B cell (primary cell): Measurements from ENCODE around the gene CACNA1G. TPM values are rescaled to one million over a fixed set of nuclear protein-coding genes. Genes with fewer than 3 reads are reported as not detected.

Experiments
- ATAC-seq: fragments of 200-7000 bp; cut with Tn5 transposase; one replicate; pipeline ENCODE4 v1.10.0; 2021; ENCODE audit warnings: low read depth, mild to moderate bottlenecking, moderate number of reproducible peaks, moderate library complexity
- CTCF ChIA-PET: fragments of 350-600 bp; sonication (Branson Sonifier 250); formaldehyde crosslinking; loops from one replicate; lab custom pipeline; 2021; ENCODE audit warnings: antibody characterized with exemption, inconsistent platforms; lab: Charles Lee
- POLR2A ChIA-PET: fragments of 350-600 bp; sonication (Branson Sonifier 250); formaldehyde crosslinking; loops from one replicate; lab custom pipeline; 2021; ENCODE audit warnings: antibody characterized with exemption; lab: Charles Lee
- DNase-seq: peaks from one replicate; pipeline ENCODE4 v3.0.0; 2013
- H2AFZ ChIP-seq: 2 replicates; pipeline ENCODE4 v1.6.1; 2012; ENCODE audit warnings: mild to moderate bottlenecking, low read depth, low read length; ENCODE audit not compliant: insufficient read depth, poor library complexity, severe bottlenecking
- H3K27ac ChIP-seq, 2 donors: 1 replicate in 1 of 2; 2 replicates in 1 of 2; pipeline ENCODE4 v1.5.1; 2012 to 2013; ENCODE audit warnings: low read length in 2 of 2, mild to moderate bottlenecking in 2 of 2, moderate library complexity in 1 of 2
- H3K27me3 ChIP-seq, 4 experiments: fragments of 200-600 bp in 1 of 4; sonication (generic) in 1 of 4; replicated peaks in 1 of 4; 1 replicate in 2 of 4; 2 replicates in 2 of 4; pipeline versions ENCODE4 v1.6.1 to v1.7.0; 2013 to 2016; ENCODE audit warnings: low read length in 3 of 4, mild to moderate bottlenecking in 2 of 4, mixed read lengths in 1 of 4, moderate library complexity in 1 of 4; ENCODE audit not compliant: insufficient read depth in 4 of 4, control insufficient read depth in 3 of 4; ENCODE audit errors: control extremely low read depth in 1 of 4
- H3K36me3 ChIP-seq, 2 experiments: replicated peaks in 1 of 2; 1 replicate in 1 of 2; 2 replicates in 1 of 2; pipeline versions ENCODE4 v1.6.1 to v1.7.1; 2013; ENCODE audit warnings: low read length in 1 of 2; ENCODE audit not compliant: insufficient read depth in 2 of 2, control insufficient read depth in 1 of 2; ENCODE audit errors: control extremely low read depth in 1 of 2, extremely low read depth in 1 of 2
- H3K4me1 ChIP-seq, 2 donors: fragments of 200-600 bp in 1 of 2; sonication (generic) in 1 of 2; 1 replicate in 1 of 2; 2 replicates in 1 of 2; pipeline versions ENCODE4 v1.5.1 to v1.6.1; 2013 to 2017; ENCODE audit warnings: low read length in 2 of 2; ENCODE audit not compliant: control insufficient read depth in 2 of 2, insufficient read depth in 2 of 2
- H3K4me2 ChIP-seq: replicated peaks from 2 replicates; pipeline ENCODE3; 2012; ENCODE audit warnings: mild to moderate bottlenecking, low read depth, low read length; ENCODE audit not compliant: poor library complexity, severe bottlenecking
- H3K4me3 ChIP-seq, 5 experiments: fragments of 200-600 bp in 1 of 5; sonication (generic) in 1 of 5; 1 replicate in 3 of 5; 2 replicates in 2 of 5; pipeline versions ENCODE4 v1.5.1 to v1.7.0; 2011 to 2016; ENCODE audit warnings: low read length in 4 of 5, mild to moderate bottlenecking in 4 of 5, low read depth in 2 of 5, control low read depth in 1 of 5, moderate library complexity in 1 of 5; ENCODE audit not compliant: insufficient read depth in 1 of 5; ENCODE audit errors: control extremely low read depth in 1 of 5, extremely low read depth in 1 of 5
- H3K79me2 ChIP-seq: fragments of 200-600 bp; sonication (generic); one replicate; pipeline ENCODE4 v1.6.0; 2016; ENCODE audit warnings: low read length; ENCODE audit not compliant: control insufficient read depth, insufficient read depth
- H3K9ac ChIP-seq: fragments of 200-600 bp; sonication (generic); 2 replicates; pipeline ENCODE4 v1.6.1; 2017; ENCODE audit warnings: mild to moderate bottlenecking, low read length, moderate library complexity
- H3K9me3 ChIP-seq, 3 donors: one replicate each; pipeline versions ENCODE4 v1.6.1 to v1.7.1; 2013; ENCODE audit warnings: low read length in 2 of 3; ENCODE audit not compliant: control insufficient read depth in 2 of 3, insufficient read depth in 1 of 3; ENCODE audit errors: control extremely low read depth in 1 of 3
- H4K20me1 ChIP-seq: 2 replicates; pipeline ENCODE4 v1.6.0; 2012; ENCODE audit warnings: mild to moderate bottlenecking, low read length; ENCODE audit not compliant: insufficient read depth, control insufficient read depth, poor library complexity, severe bottlenecking
- H3K27ac Mint-ChIP-seq: one replicate; pipeline ENCODE4 v1.8.0; 2021; ENCODE audit warnings: mixed read lengths
- H3K27me3 Mint-ChIP-seq: one replicate; pipeline ENCODE4 v1.8.0; 2021; ENCODE audit warnings: mixed read lengths
- H3K4me1 Mint-ChIP-seq: one replicate; pipeline ENCODE4 v1.8.0; 2021; ENCODE audit warnings: mixed read lengths
- H3K4me3 Mint-ChIP-seq: one replicate; pipeline ENCODE4 v1.8.0; 2021; ENCODE audit warnings: mixed read lengths
- H3K9me3 Mint-ChIP-seq: one replicate; pipeline ENCODE4 v1.8.0; 2022; ENCODE audit warnings: mixed read lengths; ENCODE audit not compliant: insufficient read depth
- CTCF ChIP-seq: fragments of 200-600 bp; IDR thresholded peaks from one replicate; pipeline ENCODE4 v1.8.0; 2022; ENCODE audit warnings: antibody characterized with exemption, mild to moderate bottlenecking
- EZH2 ChIP-seq: IDR thresholded peaks from 2 replicates; pipeline ENCODE4 v1.6.1; 2012; ENCODE audit warnings: borderline replicate concordance, low read depth, mild to moderate bottlenecking, moderate library complexity, low read length; ENCODE audit not compliant: insufficient read depth, poor library complexity, severe bottlenecking
- WGBS: methylation state at CpG from one replicate; pipeline ENCODE4 v1.1.5; 2013; ENCODE audit warnings: missing lambda C conversion rate; ENCODE audit not compliant: insufficient coverage; 5-methylcytosine and 5-hydroxymethylcytosine counted together
- intact Hi-C: fragments of 100-400 bp; cut with micrococcal nuclease; formaldehyde crosslinking; loops from one replicate; pipeline ENCODE4 v1.10.0; 2022
- polyA plus RNA-seq: library from polyadenylated mRNA; depleted of rRNA; stranded (reverse); fragments of >200 nt; gene quantifications from 2 replicates; pipeline ENCODE4 v1.2.3, GENCODE V29; 2012
- total RNA-seq, 2 donors: library from RNA; stranded (reverse); fragments of 120-200 nt in 1 of 2; gene quantifications; 1 replicate in 1 of 2; 2 replicates in 1 of 2; pipeline versions ENCODE4 v1.2.3 to v1.2.4, GENCODE V29; 2013 to 2022

Gene CACNA1G
- total and polyA plus RNA-seq, 2 donors (not counting 1 experiment from before 2014, with no cell fraction given) = 0.12 TPM; not detected in 1

- Histone ChIP-seq H3K9ac (no peak overlapping the region), H3K27me3 (peaks cover 0 to 63% (median 24%) of the 10 kb centered on the region in 4 experiments), H3K36me3 (no peaks in the 10 kb centered on the region), H3K27ac (no peak overlapping the region), H4K20me1 (no peaks in the 10 kb centered on the region), H2AFZ (no peak overlapping the region), H3K4me1 (peaks cover 5 to 13% of the 10 kb centered on the region in 2 donors), H3K79me2 (no peaks in the 10 kb centered on the region), H3K4me3 (no peak overlapping the region), H3K9me3 (peaks cover 0 to 7% (median 0%) of the 10 kb centered on the region in 3 donors), H3K4me2 (no peak overlapping the region)
- POLR2A ChIA-PET = no interaction called here
- 100% methylated on average over 1 of the region's 2 CpGs for WGBS
- Mint-ChIP-seq H3K27ac (no peak overlapping the region), H3K9me3 (no peaks in the 10 kb centered on the region), H3K4me1 (peaks cover 15% of the 10 kb centered on the region), H3K27me3 (peaks cover 69% of the 10 kb centered on the region), H3K4me3 (no peak overlapping the region)
- intact Hi-C loops = no loop called here
- CTCF ChIA-PET = no interaction called here
- TF ChIP-seq EZH2 (no peak), CTCF (no peak)
- no peak for DNase-seq
- no peak for ATAC-seq
These were observed 6.4 kb downstream of the CACNA1G start for GRCh38 chr17:50566886-50567285.

- no peak overlapping the region for H3K27ac Mint-ChIP-seq
- POLR2A ChIA-PET = no interaction called here
These were observed 8.1 kb downstream of the CACNA1G start for GRCh38 chr17:50568659-50569058.

More at GRCh38 chr17:50568659-50569058, 8.1 kb downstream of the CACNA1G start:
- Histone ChIP-seq H3K4me1 (peaks cover 0 to 5% of the 10 kb centered on the region in 2 donors), H3K36me3 (no peaks in the 10 kb centered on the region), H3K79me2 (no peaks in the 10 kb centered on the region), H3K27me3 (peaks cover 0 to 46% (median 12%) of the 10 kb centered on the region in 4 experiments), H3K27ac (no peak overlapping the region), H3K9me3 (no peaks in the 10 kb centered on the region), H3K4me3 (no peak overlapping the region), H3K4me2 (no peak overlapping the region), H3K9ac (no peak overlapping the region), H4K20me1 (no peaks in the 10 kb centered on the region), H2AFZ (no peak overlapping the region)
- WGBS = 87% methylated on average over 6 of the region's 12 CpGs
- Mint-ChIP-seq H3K9me3 (no peaks in the 10 kb centered on the region), H3K4me3 (no peak overlapping the region), H3K27me3 (peaks cover 60% of the 10 kb centered on the region), H3K4me1 (peaks cover 10% of the 10 kb centered on the region)
- intact Hi-C loops = no loop called here
- no peak for DNase-seq
- ATAC-seq = no peak
- CTCF ChIA-PET = no interaction called here
- no peak for TF ChIP-seq EZH2
- TF ChIP-seq CTCF = no peak
